ENCODE measurements around the gene SERPINA5. TPM values are rescaled to one million over a fixed set of nuclear protein-coding genes. Genes with fewer than 3 reads are reported as not detected.
A peak's percentile ranks its signal among the peaks of the same experiment; 100 is the strongest.

Gene SERPINA5
- total and polyA plus RNA-seq, 2 of the 13 experiments (the other 11 are each of a cell fraction or from before 2014, with no cell fraction given): 449 to 498 TPM

DNA sequence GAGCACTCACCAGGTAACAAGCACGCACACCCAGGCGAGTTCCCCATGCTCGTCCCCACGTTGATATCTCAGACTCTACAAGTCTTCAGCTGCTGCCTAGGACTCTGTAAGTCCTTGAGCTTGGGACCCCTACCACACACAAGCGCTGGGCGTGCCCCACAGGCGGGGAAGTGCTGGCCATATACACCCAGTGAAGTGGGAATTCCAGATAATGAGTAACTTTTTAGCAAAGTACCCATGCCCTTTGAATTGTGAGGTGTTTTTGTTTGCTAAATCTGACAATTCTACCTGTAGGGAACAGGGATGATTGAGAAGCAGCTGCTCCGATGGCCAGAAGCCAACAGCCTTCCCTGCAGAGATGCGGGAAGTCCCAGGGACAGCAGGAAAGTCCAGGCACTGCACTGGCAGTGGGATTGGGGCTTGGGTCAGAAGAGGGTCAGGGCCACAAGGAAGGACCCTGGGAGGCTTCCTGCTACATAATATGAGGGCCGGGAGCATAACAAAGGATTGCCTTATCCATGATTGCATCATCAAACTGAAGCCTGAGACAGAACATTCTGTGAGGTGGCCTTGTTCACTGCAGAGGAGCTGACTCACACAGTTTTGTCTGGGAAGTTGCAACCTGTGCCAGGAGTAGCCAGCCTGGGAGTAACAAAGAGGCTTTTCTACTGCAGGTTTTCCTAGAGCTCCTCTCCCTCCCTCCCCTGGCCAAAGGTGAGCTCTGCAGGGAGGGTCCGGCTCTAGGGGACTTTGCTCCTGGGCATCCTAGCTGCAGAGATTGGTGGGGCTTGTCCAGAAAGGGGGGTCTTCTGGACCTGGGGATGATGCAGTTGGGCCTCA is 17.8 kb downstream of the SERPINA5 start (continued):
- TF ChIP-seq ZNF670 (CRISPR knock-in tag; IDR thresholded peaks at IDR 0.05; ENCODE audit: borderline replicate concordance) (no peak), HOXA5 (CRISPR knock-in tag; IDR thresholded peaks at IDR 0.05) (peak; percentile 61; the same call in 1 of the 2 replicates), NFRKB (IDR thresholded peaks at IDR 0.05) (no peak), ZNF850 (CRISPR knock-in tag; conservative IDR thresholded peaks at IDR 0.05) (no peak), YEATS4 (CRISPR knock-in tag; IDR thresholded peaks at IDR 0.05; ENCODE audit: borderline replicate concordance) (peak; percentile 53; the same call in 1 of the 2 replicates), ZZZ3 (CRISPR knock-in tag; IDR thresholded peaks at IDR 0.05; ENCODE audit: borderline replicate concordance) (peak; percentile 71; the same call in 1 of the 2 replicates), ZMYM3 (CRISPR knock-in tag; IDR thresholded peaks at IDR 0.05) (peak; percentile 56), ZNF496 (CRISPR knock-in tag; IDR thresholded peaks at IDR 0.05; ENCODE audit: insufficient replicate concordance) (no peak), HNRNPL (IDR thresholded peaks at IDR 0.05; ENCODE audit: low read depth, low read length) (no peak), XRCC5 (optimal IDR thresholded peaks at IDR 0.05; ENCODE audit: low read length) (no peak), MTA3 (CRISPR knock-in tag; IDR thresholded peaks at IDR 0.05) (no peak), BRCA1 (CRISPR knock-in tag; IDR thresholded peaks at IDR 0.05) (0 out of 2 replicates have a peak, but pooled peaks have one; percentile 75), ZBTB20 (CRISPR knock-in tag; IDR thresholded peaks at IDR 0.05; ENCODE audit: borderline replicate concordance, low read depth) (peak; percentile 46; the same call in 1 of the 2 replicates), ZNF20 (CRISPR knock-in tag; IDR thresholded peaks at IDR 0.05) (no peak)
- TF ChIP-seq, protein P1, sequence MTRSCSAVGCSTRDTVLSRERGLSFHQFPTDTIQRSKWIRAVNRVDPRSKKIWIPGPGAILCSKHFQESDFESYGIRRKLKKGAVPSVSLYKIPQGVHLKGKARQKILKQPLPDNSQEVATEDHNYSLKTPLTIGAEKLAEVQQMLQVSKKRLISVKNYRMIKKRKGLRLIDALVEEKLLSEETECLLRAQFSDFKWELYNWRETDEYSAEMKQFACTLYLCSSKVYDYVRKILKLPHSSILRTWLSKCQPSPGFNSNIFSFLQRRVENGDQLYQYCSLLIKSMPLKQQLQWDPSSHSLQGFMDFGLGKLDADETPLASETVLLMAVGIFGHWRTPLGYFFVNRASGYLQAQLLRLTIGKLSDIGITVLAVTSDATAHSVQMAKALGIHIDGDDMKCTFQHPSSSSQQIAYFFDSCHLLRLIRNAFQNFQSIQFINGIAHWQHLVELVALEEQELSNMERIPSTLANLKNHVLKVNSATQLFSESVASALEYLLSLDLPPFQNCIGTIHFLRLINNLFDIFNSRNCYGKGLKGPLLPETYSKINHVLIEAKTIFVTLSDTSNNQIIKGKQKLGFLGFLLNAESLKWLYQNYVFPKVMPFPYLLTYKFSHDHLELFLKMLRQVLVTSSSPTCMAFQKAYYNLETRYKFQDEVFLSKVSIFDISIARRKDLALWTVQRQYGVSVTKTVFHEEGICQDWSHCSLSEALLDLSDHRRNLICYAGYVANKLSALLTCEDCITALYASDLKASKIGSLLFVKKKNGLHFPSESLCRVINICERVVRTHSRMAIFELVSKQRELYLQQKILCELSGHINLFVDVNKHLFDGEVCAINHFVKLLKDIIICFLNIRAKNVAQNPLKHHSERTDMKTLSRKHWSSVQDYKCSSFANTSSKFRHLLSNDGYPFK (CRISPR knock-in tag; IDR thresholded peaks at IDR 0.05; ENCODE audit: borderline replicate concordance): peak; percentile 19; the same call in 1 of the 2 replicates
- TF ChIP-seq, protein P2, sequence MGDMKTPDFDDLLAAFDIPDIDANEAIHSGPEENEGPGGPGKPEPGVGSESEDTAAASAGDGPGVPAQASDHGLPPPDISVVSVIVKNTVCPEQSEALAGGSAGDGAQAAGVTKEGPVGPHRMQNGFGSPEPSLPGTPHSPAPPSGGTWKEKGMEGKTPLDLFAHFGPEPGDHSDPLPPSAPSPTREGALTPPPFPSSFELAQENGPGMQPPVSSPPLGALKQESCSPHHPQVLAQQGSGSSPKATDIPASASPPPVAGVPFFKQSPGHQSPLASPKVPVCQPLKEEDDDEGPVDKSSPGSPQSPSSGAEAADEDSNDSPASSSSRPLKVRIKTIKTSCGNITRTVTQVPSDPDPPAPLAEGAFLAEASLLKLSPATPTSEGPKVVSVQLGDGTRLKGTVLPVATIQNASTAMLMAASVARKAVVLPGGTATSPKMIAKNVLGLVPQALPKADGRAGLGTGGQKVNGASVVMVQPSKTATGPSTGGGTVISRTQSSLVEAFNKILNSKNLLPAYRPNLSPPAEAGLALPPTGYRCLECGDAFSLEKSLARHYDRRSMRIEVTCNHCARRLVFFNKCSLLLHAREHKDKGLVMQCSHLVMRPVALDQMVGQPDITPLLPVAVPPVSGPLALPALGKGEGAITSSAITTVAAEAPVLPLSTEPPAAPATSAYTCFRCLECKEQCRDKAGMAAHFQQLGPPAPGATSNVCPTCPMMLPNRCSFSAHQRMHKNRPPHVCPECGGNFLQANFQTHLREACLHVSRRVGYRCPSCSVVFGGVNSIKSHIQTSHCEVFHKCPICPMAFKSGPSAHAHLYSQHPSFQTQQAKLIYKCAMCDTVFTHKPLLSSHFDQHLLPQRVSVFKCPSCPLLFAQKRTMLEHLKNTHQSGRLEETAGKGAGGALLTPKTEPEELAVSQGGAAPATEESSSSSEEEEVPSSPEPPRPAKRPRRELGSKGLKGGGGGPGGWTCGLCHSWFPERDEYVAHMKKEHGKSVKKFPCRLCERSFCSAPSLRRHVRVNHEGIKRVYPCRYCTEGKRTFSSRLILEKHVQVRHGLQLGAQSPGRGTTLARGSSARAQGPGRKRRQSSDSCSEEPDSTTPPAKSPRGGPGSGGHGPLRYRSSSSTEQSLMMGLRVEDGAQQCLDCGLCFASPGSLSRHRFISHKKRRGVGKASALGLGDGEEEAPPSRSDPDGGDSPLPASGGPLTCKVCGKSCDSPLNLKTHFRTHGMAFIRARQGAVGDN (CRISPR knock-in tag; IDR thresholded peaks at IDR 0.05): peak; percentile 88
- TF ChIP-seq, protein P3, sequence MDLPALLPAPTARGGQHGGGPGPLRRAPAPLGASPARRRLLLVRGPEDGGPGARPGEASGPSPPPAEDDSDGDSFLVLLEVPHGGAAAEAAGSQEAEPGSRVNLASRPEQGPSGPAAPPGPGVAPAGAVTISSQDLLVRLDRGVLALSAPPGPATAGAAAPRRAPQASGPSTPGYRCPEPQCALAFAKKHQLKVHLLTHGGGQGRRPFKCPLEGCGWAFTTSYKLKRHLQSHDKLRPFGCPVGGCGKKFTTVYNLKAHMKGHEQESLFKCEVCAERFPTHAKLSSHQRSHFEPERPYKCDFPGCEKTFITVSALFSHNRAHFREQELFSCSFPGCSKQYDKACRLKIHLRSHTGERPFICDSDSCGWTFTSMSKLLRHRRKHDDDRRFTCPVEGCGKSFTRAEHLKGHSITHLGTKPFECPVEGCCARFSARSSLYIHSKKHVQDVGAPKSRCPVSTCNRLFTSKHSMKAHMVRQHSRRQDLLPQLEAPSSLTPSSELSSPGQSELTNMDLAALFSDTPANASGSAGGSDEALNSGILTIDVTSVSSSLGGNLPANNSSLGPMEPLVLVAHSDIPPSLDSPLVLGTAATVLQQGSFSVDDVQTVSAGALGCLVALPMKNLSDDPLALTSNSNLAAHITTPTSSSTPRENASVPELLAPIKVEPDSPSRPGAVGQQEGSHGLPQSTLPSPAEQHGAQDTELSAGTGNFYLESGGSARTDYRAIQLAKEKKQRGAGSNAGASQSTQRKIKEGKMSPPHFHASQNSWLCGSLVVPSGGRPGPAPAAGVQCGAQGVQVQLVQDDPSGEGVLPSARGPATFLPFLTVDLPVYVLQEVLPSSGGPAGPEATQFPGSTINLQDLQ (CRISPR knock-in tag; IDR thresholded peaks at IDR 0.05): 0 out of 2 replicates have a peak, but pooled peaks have one; percentile 26
